ENCODE measurements around the gene CDH13. TPM values are rescaled to one million over a fixed set of nuclear protein-coding genes. Genes with fewer than 3 reads are reported as not detected.

The CDH13 gene
- total and polyA plus RNA-seq, 9 donors: 1.9 to 34.2 (median 4.8) TPM

- Histone ChIP-seq H3K27me3 (no peaks in the 10 kb centered on the region), H3K36me3 (no peaks in the 10 kb centered on the region), H3K4me1 (ENCODE audit: insufficient read depth) (no peaks in the 10 kb centered on the region), H3K4me3 (no peak overlapping the region), H3K27ac (no peak overlapping the region), H3K9me3 (no peaks in the 10 kb centered on the region)
- intact Hi-C loops (cut with DNase I): no loop called here
- WGBS, 3 donors: 33 to 80% (median 39%) methylated on average over 2 of the region's 2 CpGs
- DNase-seq: no peak
- TF ChIP-seq POLR2A (IDR thresholded peaks at IDR 0.05) (no peak), CTCF (IDR thresholded peaks at IDR 0.05) (no peak), EP300 (IDR thresholded peaks at IDR 0.05) (no peak)
Observed at GRCh38 chr16:83730812-83731211, 1104.0 kb downstream of the CDH13 start.

GRCh38 chr16:83732536-83732935 is 1105.8 kb downstream of the CDH13 start:
- H3K27ac ChIP-seq: no peak overlapping the region
- no peaks in the 10 kb centered on the region for H3K27me3 ChIP-seq
- no peaks in the 10 kb centered on the region for H3K36me3 ChIP-seq
- no peaks in the 10 kb centered on the region for H3K9me3 ChIP-seq
- intact Hi-C loops (cut with DNase I): loop anchor here in 1 of 4 donors (2.0 kb wide), 1 partner anchor 58 kb away; no protein-coding TSS in a partner anchor
- H3K4me3 ChIP-seq: no peak overlapping the region
- TF ChIP-seq POLR2A (IDR thresholded peaks at IDR 0.05) (no peak), EP300 (IDR thresholded peaks at IDR 0.05) (no peak), CTCF (IDR thresholded peaks at IDR 0.05) (no peak)
- DNase-seq: no peak
- 56 to 71% (median 64%) methylated on average over 2 of the region's 2 CpGs for WGBS, 3 donors
- H3K4me1 ChIP-seq (ENCODE audit: insufficient read depth): no peaks in the 10 kb centered on the region

DNA sequence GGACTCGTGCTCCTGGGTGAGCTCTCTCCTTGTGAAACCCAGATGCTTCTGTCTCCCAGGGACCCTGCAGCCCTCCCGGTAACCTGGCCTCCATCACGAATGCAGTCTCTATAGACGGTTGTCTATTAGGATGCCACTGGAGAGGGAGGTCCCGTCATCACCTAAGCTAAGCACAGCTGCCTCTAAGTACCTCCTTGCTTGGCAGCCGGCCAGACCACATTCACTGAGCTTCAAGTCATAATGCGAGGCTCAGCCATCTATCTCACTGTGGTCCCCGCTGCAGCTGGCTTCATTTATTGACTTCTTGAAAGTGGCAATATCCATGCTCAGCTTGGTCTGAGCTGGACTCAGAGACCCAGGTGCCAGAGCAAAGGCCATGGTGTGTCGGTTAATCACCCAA is 1106.5 kb downstream of the CDH13 start:
- no peaks in the 10 kb centered on the region for H3K4me1 ChIP-seq (ENCODE audit: insufficient read depth)
- DNase-seq: no peak
- H3K36me3 ChIP-seq: no peaks in the 10 kb centered on the region
- no peak for TF ChIP-seq POLR2A (IDR thresholded peaks at IDR 0.05)
- no peak for TF ChIP-seq CTCF (IDR thresholded peaks at IDR 0.05)
- TF ChIP-seq EP300 (IDR thresholded peaks at IDR 0.05): no peak
- no peaks in the 10 kb centered on the region for H3K9me3 ChIP-seq
- H3K27me3 ChIP-seq: no peaks in the 10 kb centered on the region
- 35 to 70% (median 65%) methylated on average over 9 of the region's 9 CpGs for WGBS, 3 donors
- intact Hi-C loops (cut with DNase I): loop anchor here in 1 of 4 donors (2.0 kb wide), 1 partner anchor 58 kb away; no protein-coding TSS in a partner anchor
- no peak overlapping the region for H3K27ac ChIP-seq
- no peak overlapping the region for H3K4me3 ChIP-seq

DNA sequence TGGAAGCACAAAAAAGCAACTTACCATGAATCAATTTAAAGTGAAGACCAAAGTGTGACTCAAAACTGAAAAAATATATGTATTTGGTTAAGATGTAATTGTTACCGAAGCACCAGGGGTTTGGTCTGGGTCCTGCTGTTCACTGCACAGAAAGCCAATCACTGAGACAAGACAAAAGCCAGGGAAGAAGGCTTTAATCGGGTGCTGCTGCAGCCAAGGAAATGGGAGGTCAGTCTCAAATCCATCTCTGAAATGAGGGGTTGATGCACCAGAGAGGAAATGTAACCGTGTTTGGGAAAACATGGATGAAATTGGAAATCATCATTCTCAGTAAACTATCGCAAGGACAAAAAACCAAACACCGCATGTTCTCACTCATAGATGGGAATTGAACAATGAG is 1107.4 kb downstream of the CDH13 start:
- TF ChIP-seq POLR2A (IDR thresholded peaks at IDR 0.05): no peak
- TF ChIP-seq EP300 (IDR thresholded peaks at IDR 0.05): no peak
- TF ChIP-seq CTCF (IDR thresholded peaks at IDR 0.05): no peak
- DNase-seq: no peak
- Histone ChIP-seq H3K27ac (no peak overlapping the region), H3K9me3 (no peaks in the 10 kb centered on the region), H3K27me3 (no peaks in the 10 kb centered on the region), H3K4me3 (no peak overlapping the region), H3K4me1 (ENCODE audit: insufficient read depth) (no peaks in the 10 kb centered on the region), H3K36me3 (no peaks in the 10 kb centered on the region)
- 71 to 90% (median 82%) methylated on average over 5 of the region's 5 CpGs for WGBS, 3 donors
- intact Hi-C loops (cut with DNase I): no loop called here
